Skeletal muscle satellite cell (primary cell): ENCODE data around the gene RTN4RL1.

Source experiments
- H3K27me3 ChIP-seq: 2 replicates; pipeline ENCODE4 v1.7.0; 2013; ENCODE audit warnings: low read length; ENCODE audit not compliant: control insufficient read depth, insufficient read depth
- H3K36me3 ChIP-seq: 2 replicates; pipeline ENCODE4 v1.7.0; 2013; ENCODE audit warnings: mild to moderate bottlenecking, control low read depth, low read length; ENCODE audit not compliant: insufficient read depth
- H3K4me1 ChIP-seq: 2 replicates; pipeline ENCODE4 v1.7.0; 2013; ENCODE audit warnings: low read length; ENCODE audit not compliant: control insufficient read depth, insufficient read depth
- H3K4me2 ChIP-seq: 2 replicates; pipeline ENCODE4 v1.7.0; 2013; ENCODE audit warnings: mild to moderate bottlenecking, low read length
- H3K4me3 ChIP-seq: 2 replicates; pipeline ENCODE4 v1.7.0; 2013; ENCODE audit warnings: low read length
- H3K9ac ChIP-seq: 2 replicates; pipeline ENCODE4 v1.7.0; 2013; ENCODE audit warnings: mild to moderate bottlenecking, low read depth, low read length, moderate library complexity
- H3K9me3 ChIP-seq: replicated peaks from 2 replicates; pipeline ENCODE4 v1.7.0; 2013; ENCODE audit warnings: mild to moderate bottlenecking, control low read depth, low read length

RTN4RL1 gene

DNA sequence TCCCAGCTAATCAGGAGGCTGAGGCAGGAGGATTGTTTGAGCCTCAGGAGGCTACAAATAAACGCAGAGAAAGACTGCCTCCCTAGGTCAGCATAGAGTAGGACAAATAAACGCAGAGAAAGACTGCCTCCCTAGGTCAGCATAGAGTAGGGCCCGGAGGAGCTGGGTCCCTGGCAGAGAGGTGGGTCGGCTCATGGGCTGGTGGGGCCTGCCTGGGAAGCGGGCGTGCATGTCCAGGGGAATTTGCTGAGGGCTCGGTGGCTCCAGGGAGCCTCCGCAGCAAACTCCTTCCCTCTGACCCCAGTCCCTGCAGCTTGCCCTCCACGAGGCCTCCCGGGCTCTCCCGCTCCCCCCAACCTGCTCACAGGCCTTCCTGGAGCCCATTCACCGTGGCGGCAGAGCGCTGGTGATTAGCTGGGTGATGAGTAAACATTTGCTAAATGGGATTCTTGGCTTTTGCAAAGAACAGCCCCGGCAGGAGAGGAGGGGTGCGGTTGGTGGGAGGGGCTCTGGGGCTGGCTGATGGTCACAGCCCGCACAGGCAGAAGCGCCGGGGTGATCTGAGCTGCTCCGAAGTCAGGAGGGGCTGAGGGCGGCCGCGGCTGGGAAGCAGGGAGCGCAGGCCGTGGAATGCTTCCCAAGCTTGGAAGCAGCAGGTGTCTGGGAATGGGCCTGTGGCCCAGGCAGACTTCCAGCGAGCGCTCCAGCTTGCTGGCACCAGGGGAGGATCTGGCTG lies 93.1 kb downstream of the RTN4RL1 start:
- no peaks in the 10 kb centered on the region for H3K4me1 ChIP-seq
- no peak overlapping the region for H3K4me2 ChIP-seq
- H3K27me3 ChIP-seq = peaks cover 64% of the 10 kb centered on the region
- H3K36me3 ChIP-seq = no peaks in the 10 kb centered on the region
- H3K9me3 ChIP-seq = no peaks in the 10 kb centered on the region
- H3K4me3 ChIP-seq = no peak overlapping the region
- no peak overlapping the region for H3K9ac ChIP-seq

DNA sequence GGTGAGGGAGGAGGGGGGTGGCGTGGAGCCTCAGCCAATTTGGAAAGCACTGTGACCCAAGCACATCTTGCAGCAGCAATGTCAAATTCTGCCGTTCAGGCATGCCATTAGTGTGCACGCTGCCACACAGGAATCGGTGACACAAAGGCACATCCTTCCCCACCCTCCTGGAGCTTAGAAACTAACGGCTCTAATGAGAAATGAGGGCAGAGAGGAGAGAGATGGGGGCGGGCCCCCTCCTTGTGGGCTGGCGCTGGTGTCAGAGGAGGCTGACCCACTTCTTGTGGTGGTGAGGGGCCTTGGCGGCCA lies 94.8 kb downstream of the RTN4RL1 start:
- peaks cover 68% of the 10 kb centered on the region for H3K27me3 ChIP-seq

DNA sequence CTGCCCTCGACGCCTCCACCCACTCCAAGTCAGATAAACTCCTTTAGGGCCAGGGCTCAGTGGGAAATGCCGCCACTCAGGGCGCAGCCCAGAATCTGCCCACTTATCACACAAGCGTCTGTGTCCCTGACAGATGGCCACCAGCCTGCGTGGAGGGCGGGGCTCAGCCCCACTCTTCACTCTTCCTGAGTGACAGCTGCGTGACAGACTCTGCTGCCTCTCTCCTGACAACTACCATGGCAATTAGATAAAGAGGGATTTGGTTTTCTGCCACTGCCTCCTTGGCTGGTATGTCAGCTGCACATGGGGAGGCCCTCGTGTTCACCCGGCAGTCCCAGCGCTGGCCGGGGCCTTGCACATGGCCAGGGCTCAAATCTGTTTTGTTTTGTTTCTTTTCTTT lies 96.2 kb downstream of the RTN4RL1 start:
- no peaks in the 10 kb centered on the region for H3K4me1 ChIP-seq
- no peak overlapping the region for H3K4me3 ChIP-seq

More for the DNA sequence above, 94.8 kb downstream of the RTN4RL1 start:
- Histone ChIP-seq H3K4me3 (no peak overlapping the region), H3K4me1 (no peaks in the 10 kb centered on the region), H3K4me2 (no peak overlapping the region), H3K9me3 (no peaks in the 10 kb centered on the region), H3K36me3 (no peaks in the 10 kb centered on the region), H3K9ac (no peak overlapping the region)

DNA sequence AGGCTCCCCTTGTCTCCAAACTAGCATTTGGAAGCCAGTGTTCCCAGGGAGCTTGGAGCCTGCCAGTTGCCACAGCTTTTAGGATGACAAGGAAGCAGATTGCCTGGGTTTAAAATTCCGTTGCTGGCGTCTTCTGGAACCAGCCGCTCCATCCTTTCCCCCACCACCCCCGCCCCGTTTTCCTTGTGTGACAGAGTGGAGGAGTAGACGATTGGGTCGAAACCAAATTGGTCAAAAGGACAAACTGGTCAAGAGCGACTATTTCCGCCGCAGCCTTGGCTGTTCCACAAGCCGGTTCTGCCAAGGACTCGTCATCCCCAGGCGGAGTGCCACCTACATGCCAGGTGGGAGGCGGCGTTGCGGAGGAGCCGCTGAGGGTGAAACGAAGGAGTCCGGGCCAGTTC lies 104.2 kb downstream of the RTN4RL1 start:
- H3K4me2 ChIP-seq = peak overlapping the region; percentile 38
- H3K4me3 ChIP-seq = no peak overlapping the region
- H3K9ac ChIP-seq = no peak overlapping the region
- H3K27me3 ChIP-seq = peaks cover 33% of the 10 kb centered on the region
- H3K36me3 ChIP-seq = no peaks in the 10 kb centered on the region
- no peaks in the 10 kb centered on the region for H3K9me3 ChIP-seq
- no peaks in the 10 kb centered on the region for H3K4me1 ChIP-seq

More for the DNA sequence above, 96.2 kb downstream of the RTN4RL1 start:
- Histone ChIP-seq H3K27me3 (peaks cover 58% of the 10 kb centered on the region), H3K9ac (no peak overlapping the region), H3K4me2 (peak overlapping the region; percentile 3), H3K9me3 (no peaks in the 10 kb centered on the region), H3K36me3 (no peaks in the 10 kb centered on the region)

DNA sequence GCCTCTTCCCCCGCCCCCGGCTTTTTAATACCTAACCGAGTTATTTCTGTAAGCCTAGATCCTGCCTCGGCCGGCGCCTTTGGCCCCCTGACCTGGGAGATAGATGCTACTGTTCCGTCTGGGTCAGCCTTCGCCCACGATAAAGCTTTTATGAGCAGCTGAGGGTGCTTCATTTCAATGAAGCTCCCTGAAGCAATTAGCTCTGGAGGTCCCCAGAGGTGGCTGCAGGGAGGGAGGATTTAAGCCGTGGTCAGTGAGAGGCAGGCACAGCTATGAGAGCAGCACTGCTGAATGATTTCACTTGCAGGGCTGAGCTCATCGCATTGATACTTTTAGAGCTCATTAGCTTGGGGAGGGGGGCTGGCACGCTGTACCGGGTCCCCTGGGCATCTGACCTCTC lies 105.9 kb downstream of the RTN4RL1 start:
- no peaks in the 10 kb centered on the region for H3K4me1 ChIP-seq
- peaks cover 44% of the 10 kb centered on the region for H3K27me3 ChIP-seq
- no peaks in the 10 kb centered on the region for H3K36me3 ChIP-seq
- no peak overlapping the region for H3K9ac ChIP-seq
- H3K4me2 ChIP-seq = no peak overlapping the region
- no peaks in the 10 kb centered on the region for H3K9me3 ChIP-seq
- no peak overlapping the region for H3K4me3 ChIP-seq

DNA sequence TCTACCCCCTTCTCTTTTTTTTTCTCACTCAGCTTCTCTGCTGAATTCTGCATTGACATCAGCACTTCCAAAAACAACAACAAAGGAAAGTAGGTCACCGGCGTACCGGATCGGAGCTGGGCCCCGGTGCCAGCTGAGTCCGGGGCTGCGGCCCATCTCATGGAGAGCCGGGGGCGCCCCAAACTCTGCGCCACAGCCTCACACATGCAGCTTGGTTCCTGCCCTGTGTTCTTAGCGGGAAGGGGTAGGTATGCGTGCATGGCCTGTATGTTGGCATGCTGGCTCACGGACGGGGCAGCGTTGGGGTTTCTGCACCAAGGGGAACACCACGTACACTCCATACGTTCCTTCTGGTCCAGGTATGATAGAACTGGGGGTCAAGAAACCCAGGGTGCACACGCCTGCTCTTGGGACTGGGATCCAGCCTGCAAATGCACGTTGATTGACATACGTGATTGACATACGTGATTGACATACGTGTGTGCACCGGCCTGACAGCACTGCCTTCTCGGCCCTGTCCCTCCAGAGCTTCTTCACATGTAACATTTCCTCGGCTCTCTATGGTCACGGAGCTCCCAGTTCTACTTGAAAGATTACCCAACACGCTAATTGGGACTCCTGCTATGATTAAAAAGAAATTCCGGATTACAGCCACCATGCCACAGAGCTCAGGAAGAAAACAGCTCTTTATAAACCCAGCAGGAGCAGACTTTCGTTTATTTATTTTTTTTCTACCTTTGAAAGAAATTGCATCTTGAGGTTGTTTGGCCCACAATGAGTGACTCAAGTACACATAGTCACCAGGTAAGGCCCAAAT lies 106.6 kb downstream of the RTN4RL1 start:
- no peaks in the 10 kb centered on the region for H3K36me3 ChIP-seq

DNA sequence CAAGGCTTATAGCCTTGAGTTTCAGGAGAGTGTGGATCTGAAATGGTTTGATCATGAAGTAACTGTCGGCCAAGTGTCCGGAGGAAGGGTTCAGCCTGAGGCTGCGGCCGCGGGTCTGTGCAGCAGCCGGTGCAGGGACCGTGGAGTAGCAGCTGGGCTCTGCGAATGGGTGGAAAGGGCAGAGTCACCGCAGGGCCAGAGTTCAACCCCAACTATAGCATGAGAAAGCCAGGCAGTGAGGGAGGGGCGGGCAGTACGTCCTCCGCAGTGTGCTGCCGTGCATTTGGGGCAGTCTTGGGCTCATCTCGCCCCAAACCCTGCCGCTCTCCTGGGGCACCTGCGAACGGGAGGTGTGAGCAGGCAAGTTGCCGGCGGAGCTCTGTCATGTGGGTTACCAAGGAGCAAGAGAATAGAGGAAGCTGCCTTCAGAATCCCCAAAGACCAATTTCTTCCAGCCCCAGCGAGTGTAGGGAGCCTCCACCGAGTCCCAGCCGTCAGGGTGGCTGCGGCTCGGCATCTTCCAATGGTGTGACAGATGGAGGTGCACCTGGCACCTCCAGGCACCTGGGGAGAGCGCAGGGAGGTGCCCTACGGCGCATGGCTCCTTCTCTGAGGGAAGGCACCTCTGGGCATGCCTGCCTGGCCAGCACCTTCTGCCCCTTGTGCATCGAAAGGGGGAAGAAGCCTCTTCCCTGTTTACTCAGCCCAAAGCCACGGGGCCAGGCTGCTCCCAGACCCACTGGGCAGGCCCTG lies 108.0 kb downstream of the RTN4RL1 start:
- H3K4me1 ChIP-seq = no peaks in the 10 kb centered on the region
- no peak overlapping the region for H3K9ac ChIP-seq
- no peaks in the 10 kb centered on the region for H3K36me3 ChIP-seq
- no peaks in the 10 kb centered on the region for H3K9me3 ChIP-seq
- H3K4me2 ChIP-seq = no peak overlapping the region
- H3K27me3 ChIP-seq = peaks cover 54% of the 10 kb centered on the region
- H3K4me3 ChIP-seq = no peak overlapping the region

More for the DNA sequence above, 106.6 kb downstream of the RTN4RL1 start:
- no peaks in the 10 kb centered on the region for H3K9me3 ChIP-seq
- no peak overlapping the region for H3K9ac ChIP-seq
- no peak overlapping the region for H3K4me2 ChIP-seq
- H3K4me3 ChIP-seq = no peak overlapping the region
- peaks cover 44% of the 10 kb centered on the region for H3K27me3 ChIP-seq
- H3K4me1 ChIP-seq = no peaks in the 10 kb centered on the region

DNA sequence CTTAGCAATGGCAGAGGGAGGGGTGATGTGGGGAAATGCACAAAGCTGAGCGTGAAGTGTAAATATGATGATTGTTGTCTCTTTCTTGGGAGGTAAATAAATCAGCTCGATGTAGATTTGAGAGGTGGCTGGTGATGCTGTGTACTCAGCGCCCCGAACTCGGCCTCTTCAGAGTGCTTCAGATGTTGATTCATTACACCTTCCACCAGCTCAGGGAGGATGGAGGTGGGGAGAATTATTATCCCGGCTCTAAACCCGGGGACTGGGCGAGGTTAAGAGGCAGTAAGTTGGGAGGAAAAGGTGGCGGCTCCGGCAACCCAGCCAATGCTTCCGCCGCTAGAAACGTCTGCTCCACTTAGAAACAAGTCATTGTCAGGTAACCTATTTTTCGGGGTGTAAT lies 108.8 kb downstream of the RTN4RL1 start:
- Histone ChIP-seq H3K4me1 (no peaks in the 10 kb centered on the region), H3K4me2 (no peak overlapping the region), H3K4me3 (no peak overlapping the region), H3K9me3 (no peaks in the 10 kb centered on the region), H3K9ac (no peak overlapping the region), H3K27me3 (peaks cover 62% of the 10 kb centered on the region), H3K36me3 (no peaks in the 10 kb centered on the region)

DNA sequence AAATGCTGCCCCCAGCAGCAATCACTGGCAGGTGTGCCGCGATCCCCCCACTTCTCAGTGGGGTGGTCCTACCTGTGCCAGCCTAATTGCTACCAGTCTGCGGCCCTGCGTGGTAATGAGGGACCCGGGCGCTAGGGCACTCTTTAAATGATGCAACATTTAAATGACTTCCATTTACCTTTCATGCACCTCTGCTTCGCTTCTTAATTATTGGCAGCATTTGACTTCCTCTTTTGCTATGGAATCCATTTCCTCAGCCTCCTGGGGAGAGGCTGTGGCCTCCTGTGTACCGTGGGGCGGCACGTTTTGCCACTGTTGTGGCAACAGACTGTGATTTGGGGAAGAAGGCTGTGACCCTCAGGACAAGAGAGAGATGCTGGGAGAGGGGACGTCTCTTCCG lies 109.2 kb downstream of the RTN4RL1 start:
- no peak overlapping the region for H3K4me2 ChIP-seq
- no peak overlapping the region for H3K4me3 ChIP-seq
- H3K27me3 ChIP-seq = peaks cover 64% of the 10 kb centered on the region
- no peaks in the 10 kb centered on the region for H3K4me1 ChIP-seq
- no peaks in the 10 kb centered on the region for H3K36me3 ChIP-seq
- H3K9me3 ChIP-seq = no peaks in the 10 kb centered on the region
- no peak overlapping the region for H3K9ac ChIP-seq

DNA sequence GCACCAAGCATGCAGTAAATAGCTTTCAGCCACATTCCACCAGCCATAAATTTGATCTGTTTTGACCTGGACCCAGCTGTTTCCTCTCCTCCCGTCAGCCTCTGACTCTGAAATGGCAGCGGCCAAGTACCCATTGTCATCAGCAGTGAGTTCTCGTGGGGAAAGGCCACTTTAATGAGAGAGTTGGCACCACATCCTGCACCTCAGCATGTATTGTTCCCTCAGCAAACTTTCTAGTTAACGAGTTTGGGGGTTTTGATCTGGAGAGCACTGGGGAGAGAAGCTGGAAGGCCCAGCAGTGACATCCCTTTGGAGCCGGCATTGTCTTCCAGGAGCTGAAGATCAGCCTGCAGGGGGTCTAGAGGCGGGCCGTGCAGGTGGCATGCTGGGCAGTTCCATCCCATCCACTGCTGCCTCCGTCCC lies 110.5 kb downstream of the RTN4RL1 start:
- Histone ChIP-seq H3K4me1 (no peaks in the 10 kb centered on the region), H3K9me3 (no peaks in the 10 kb centered on the region), H3K27me3 (peaks cover 67% of the 10 kb centered on the region), H3K4me3 (no peak overlapping the region), H3K4me2 (no peak overlapping the region), H3K36me3 (no peaks in the 10 kb centered on the region), H3K9ac (no peak overlapping the region)

DNA sequence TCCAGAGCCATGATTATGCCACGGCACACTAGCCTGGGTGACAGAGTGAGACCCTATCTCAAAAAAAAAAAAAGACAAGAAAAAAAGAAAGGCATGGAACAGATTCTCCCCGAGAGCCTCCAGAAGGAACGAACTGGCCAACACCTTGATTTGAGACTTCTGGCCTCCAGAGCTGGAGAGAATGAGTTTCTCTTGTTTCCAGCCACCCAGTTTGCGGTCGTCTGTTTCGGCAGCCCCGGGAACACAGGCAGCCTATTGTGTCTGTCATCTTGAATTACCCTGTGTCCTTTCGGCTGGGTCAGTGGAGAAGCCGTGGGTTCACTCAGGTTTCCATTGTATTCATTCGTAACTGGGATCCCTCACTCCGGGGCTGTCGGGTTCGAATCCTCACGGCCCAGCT lies 111.4 kb downstream of the RTN4RL1 start:
- Histone ChIP-seq H3K4me1 (no peaks in the 10 kb centered on the region), H3K9ac (no peak overlapping the region), H3K27me3 (peaks cover 66% of the 10 kb centered on the region), H3K4me2 (no peak overlapping the region), H3K36me3 (no peaks in the 10 kb centered on the region), H3K9me3 (no peaks in the 10 kb centered on the region), H3K4me3 (no peak overlapping the region)
